GM21447 (cell line): ENCODE measurements around the gene RBM44.

Source experiments
- ATAC-seq: cut with Tn5 transposase; IDR thresholded peaks from one replicate; pipeline ENCODE4 v1.9.1; 2021; ENCODE audit not compliant: unreplicated experiment

RBM44 gene

DNA sequence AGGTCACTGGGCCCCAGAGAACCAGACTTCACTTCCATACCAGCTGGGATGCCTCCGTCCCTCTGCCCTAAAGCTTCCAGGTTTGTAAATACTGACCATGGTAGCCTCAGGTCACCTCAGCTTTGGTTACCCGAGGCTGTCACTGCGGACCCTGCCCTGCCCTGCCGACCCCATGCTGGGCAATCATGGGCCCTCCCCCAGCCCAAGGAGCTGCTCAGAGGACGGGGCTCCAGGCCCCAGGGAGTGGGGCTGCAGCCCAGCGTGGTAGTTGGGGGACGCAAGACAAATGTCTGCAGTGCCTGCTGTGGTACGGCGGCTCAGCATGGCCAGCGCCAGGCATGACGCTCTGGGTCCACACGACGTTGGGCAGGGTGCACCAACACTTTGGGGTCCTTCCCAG is 86.1 kb downstream of the RBM44 start:
- ATAC-seq, result no peak

DNA sequence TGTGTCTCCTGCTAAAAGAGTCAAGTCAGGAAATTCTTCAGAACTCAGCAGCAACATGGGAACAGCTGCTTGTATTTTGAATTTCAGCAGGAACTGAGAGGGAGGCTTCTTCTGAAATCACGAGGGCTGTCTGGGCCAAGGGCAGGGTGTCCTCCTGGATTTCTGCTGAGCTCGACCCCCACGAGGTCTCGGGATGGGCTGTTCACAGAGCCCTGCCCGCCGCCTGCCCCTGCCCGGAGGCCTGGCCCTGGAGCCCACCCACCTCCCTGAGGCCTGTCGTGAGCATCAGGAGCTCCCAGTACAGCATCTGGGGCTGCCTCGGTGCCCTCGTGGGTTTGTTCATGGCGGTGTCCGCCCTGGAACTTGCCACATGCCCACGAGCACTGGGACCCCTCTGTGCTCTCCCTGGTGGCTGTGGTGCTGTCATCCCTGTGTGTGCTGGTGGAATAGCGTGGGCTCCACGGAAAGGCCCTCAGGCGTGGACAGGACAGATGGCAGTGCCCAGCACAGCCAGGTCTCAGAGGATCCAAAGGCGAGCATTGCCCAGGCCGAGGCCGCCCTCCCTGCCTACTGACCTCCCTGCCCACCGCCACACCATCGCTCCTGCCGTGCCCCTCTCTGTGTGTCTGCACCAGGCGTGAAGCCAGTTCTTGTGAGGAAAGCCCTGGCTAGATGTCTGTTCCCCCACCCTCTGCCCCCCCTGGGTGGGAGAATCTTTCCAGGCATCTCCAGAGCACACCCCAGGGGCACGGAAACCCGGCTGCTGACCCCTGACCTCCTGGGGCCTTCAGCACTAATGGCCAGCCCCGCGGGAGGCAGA is 86.7 kb downstream of the RBM44 start:
- no peak for ATAC-seq

DNA sequence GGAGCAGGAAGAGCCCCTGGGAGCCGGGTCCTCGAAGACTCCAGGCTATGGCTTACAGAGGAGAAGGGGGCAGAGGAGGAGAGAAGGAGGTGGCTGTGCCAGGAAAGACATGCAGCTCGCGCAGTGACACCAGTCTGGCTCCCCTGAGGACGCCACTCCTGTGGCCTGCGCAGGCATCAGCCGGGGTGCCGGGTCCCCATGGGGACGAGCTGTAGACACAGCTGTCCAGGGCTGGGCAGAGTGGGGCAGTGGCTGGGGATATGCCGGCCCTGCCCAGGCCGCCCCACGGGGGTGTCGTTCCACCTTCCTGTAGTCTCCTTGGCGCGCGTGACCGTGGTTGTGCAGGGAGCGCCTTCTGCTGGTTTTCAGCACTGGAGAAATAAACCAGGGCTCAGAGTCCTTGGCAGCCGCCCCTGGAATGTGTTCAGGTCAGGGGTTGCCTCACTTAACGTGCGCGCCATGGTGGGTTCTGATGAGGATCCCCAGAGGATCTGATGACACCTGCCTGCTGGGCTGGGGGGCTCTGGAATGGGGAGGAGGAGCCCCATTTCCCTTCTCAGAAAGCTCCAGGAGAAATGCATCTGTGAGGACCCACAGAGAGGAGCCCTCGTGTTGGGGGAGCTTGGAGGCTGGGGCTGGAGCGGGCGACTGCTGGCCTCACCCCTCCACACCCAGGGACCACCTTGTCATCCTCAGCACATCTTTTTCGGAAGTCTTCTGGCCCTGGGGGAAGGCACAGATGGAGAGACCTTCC is 87.5 kb downstream of the RBM44 start:
- ATAC-seq, result no peak

DNA sequence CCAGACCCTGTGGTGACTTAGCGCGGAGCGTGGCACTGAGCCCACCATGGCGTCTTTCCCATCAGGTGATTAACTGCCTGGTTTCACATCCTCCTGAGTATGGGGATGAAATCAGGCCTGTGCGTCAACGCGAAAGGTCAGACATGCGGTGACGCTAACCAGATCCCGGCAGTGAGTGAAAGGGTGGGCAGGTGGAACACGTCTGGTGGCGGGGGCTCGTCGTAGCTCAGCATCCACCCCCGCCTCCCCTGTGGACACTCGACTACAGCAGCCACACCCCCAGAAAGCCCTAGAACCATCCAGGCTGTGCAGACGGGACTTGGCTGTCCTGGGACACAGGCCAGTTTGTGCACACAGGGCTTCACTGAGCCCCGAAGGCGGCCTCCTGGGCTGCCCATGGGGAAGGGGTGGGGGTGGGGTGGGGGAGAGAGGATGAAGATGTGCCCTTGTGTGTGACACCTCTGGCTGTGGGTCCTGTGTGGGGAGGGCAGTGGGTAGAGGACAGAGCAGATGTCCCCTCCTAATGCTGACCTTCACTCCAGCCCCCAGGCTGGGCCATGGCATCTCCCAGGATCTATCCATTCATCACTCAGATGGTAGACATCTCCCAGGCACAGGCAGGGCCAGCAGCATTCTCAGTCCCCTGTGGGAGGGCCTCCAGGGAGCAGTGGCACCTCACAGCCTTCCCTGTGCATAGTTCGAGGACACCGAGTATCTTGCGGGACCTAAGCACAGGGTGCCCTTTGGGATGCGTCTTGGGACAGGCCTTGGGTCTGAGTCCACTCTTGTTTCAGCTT is 88.3 kb downstream of the RBM44 start:
- ATAC-seq, result no peak

DNA sequence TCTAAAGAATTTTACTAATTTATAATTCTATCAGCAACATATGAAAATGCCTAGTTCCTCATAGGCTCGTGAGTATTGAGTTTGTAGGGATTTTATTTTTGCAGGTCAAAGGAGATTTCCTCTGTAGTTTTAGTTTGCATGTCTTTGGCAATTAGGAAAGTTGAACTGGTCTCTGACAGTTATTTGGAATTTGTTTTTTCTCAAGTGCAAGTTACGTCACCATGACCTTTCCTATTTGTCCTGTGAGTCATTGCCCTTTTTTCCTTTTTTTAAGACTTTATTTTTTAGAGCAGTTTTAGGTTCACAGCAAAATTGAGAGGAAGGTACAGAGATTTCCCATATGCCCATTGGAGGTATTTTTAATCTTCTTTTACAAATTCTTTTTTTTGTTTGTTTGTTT is 89.8 kb downstream of the RBM44 start:
- no peak for ATAC-seq

DNA sequence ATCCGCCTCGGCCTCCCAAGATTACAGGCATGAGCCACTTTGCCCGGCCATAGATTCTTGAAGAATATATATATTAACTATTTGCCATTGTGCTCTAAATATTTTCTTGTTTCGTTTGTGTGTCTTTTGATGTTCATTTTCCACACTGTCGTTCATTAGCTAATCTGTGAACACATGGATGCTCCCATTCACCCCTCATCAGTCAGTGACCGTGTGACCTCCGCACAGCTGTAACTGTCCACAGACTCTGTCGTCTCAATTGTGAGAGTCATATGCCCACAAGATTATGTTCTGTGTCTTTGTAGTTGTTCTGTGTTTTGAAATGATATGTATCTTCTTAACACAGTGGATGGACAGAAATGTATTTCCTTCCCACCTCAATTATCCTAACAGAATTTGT is 90.4 kb downstream of the RBM44 start:
- no peak for ATAC-seq

DNA sequence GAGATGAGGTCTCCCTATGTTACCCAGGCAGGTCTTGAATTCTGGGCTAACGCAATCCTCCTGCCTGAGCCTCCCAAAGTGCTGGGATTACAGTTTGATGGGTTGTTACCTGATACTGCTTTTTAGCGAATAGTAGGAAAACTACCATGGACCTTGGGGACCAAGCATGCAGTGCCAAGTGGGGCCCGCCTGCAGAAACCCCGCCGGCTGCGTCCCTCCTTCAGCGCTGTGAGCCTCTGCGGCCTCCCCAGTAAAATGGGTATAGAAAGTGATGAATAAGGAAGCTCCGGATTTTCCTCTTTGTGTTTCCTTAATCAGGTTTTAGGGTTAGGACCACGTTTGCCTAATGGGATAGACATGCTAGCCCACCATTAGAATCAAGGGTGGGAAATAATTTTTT is 91.2 kb downstream of the RBM44 start:
- no peak for ATAC-seq
